Muscle layer of colon (tissue), 2 donors: ENCODE data around the gene WDR47.
"Not testable (repeated sequence)": the region's sequence is repeated elsewhere in the genome, so short reads cannot be mapped to it uniquely, and the experiment has no call there.

Experiments
- H3K27ac ChIP-seq: one replicate; pipeline ENCODE4 v1.7.0; 2013; ENCODE audit warnings: low read depth, mild to moderate bottlenecking, low read length, moderate library complexity
- H3K27me3 ChIP-seq, 2 donors: one replicate each; pipeline ENCODE4 v1.7.0; 2013; ENCODE audit warnings: low read length in 2 of 2, mild to moderate bottlenecking in 2 of 2; ENCODE audit not compliant: insufficient read depth in 2 of 2, control insufficient read depth in 1 of 2
- H3K36me3 ChIP-seq: one replicate; pipeline ENCODE4 v1.7.0; 2013; ENCODE audit warnings: mild to moderate bottlenecking, low read length; ENCODE audit not compliant: insufficient read depth
- H3K4me1 ChIP-seq: one replicate; pipeline ENCODE4 v1.7.0; 2013; ENCODE audit warnings: mild to moderate bottlenecking, low read length; ENCODE audit not compliant: insufficient read depth
- H3K4me3 ChIP-seq, 2 donors: one replicate each; pipeline ENCODE4 v1.7.0; 2013; ENCODE audit warnings: low read length in 2 of 2, low read depth in 1 of 2, mild to moderate bottlenecking in 1 of 2, moderate library complexity in 1 of 2
- H3K9ac ChIP-seq: one replicate; pipeline ENCODE4 v1.7.0; 2013; ENCODE audit warnings: low read length
- H3K9me3 ChIP-seq: one replicate; pipeline ENCODE4 v1.7.0; 2013; ENCODE audit warnings: mild to moderate bottlenecking, low read length
- donor health status: abdominal sarcoma.
- donor health status: Adenocarcinoma of cecum.

WDR47 gene

DNA sequence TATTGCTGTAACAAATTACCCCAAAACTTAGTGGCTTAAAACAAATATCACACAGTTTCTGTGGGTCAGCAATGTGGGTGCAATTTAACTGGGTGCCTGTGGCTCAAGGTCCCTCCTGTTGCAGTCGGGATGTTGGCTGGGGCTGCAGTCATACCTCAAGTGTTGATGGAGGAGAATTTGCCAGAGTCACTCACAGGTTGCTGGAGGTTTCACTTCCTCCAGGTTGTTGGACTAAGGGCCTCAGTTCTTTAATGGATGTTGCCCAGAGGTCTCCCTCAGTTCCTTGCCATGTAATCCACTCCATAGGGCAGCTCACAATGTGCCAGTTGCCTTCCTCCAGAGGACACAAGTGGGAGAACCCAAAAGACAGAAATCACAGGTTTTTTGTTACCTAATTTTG is 36.4 kb upstream of the WDR47 start:
- no peak overlapping the region for H3K27ac ChIP-seq
- H3K9ac ChIP-seq = no peak overlapping the region
- no peak overlapping the region for H3K4me3 ChIP-seq
- H3K9me3 ChIP-seq = no peaks in the 10 kb centered on the region
- H3K27me3 ChIP-seq = no peaks in the 10 kb centered on the region
- no peaks in the 10 kb centered on the region for H3K36me3 ChIP-seq
- H3K4me1 ChIP-seq = peaks cover 7% of the 10 kb centered on the region

DNA sequence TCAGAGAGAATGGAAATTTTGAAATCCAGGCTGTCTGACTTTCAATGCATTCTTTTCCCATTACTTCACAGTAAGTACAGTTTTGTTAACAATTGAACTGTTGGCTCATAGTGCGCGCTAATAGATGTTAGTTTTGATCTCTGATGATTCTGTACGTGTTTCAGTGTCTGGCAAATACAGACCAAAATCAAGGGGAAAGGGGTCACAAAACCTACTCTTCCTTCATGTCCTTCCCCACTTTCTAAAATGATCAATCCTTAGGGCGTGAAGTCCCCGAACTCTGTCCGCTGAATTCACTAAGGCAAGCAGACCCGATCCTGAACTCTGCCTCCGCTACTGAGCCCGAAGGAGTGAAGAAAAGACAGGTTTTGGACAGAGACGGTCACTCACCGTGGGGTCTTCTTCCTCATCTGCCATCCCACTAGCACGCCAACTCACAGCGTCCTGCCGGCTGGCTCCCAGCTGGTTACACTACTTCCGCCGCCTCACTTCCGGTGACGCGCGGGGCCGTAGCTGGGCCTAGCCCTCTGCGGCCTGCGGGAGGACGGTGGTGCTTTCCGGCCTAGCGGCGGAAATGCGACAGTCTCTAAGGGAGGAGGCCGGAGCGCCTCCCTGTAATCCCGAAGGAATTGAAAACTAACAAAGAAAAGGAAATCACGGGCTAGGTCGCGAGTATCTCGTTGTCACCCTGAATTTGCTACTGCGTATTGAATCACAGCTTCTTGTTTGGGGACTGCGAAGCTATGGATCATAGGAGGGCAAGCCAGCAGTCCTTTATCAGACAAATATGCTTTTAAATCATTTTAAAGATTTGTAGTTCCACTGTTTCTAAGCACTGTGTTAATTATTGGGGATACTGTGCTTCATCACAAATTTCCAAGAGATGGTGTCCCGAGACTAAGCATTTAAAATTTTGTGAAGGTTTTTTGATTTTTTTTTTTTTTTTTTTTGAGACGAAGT is 33.9 kb upstream of the WDR47 start, which contains the start of gene TAF13:
TAF13 (minus strand) TSS at position 473 of the 960 bp plus-strand sequence; CDS start at position 417, 56 bp downstream.
- H3K9me3 ChIP-seq = no peaks in the 10 kb centered on the region
- H3K9ac ChIP-seq = peak within 1 kb of the TSS; percentile 91
- peaks cover 7% of the 10 kb centered on the region for H3K4me1 ChIP-seq

DNA sequence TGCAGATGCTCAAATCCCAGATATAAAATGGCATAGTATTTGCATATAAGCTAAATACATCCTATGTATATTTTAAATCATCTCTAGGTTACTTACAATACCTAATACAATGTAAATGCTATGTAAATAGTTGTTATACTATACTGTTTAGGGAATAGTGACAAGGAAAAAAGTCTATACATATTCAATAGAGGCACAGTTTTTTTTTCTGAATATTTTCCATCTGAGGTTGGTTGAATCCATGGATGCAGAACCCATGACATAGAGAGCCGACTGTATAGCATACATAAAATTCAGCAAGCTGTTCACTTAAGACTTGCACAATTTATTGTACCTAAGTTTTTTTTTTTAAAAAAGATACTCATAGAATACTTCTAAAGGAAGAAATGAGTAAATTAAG is 27.4 kb upstream of the WDR47 start:
- Histone ChIP-seq H3K9me3 (no peaks in the 10 kb centered on the region), H3K27me3 (no peaks in the 10 kb centered on the region), H3K9ac (no peak overlapping the region), H3K27ac (no peak overlapping the region), H3K4me1 (no peaks in the 10 kb centered on the region), H3K4me3 (no peak overlapping the region), H3K36me3 (peaks cover 14% of the 10 kb centered on the region)

More for the DNA sequence above, 33.9 kb upstream of the WDR47 start, which contains the start of gene TAF13:
- Histone ChIP-seq H3K4me3 (peak within 1 kb of the TSS; percentile 48 to 89), H3K27ac (peak within 1 kb of the TSS; percentile 90), H3K36me3 (no peaks in the 10 kb centered on the region), H3K27me3 (no peaks in the 10 kb centered on the region)

DNA sequence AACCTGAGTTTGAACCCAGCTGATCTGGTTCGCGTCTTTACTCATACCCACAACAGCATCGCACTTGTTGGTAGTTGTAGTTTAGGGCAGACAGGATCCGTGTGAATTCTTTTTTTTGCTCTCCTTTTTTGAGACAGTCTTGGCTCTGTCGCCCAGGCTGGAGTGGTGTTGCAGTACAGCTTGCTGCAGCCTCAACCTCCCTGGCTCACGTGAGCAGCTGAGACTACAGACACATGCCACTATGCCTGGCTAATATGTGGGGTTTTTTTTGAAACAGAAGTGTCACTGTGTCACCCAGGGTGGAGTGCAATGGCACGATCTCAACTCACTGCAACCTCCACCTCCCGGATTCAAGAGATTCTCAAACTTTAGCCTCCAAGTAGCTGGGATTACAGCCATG is 26.0 kb upstream of the WDR47 start:
- H3K9me3 ChIP-seq = no peaks in the 10 kb centered on the region
- no peaks in the 10 kb centered on the region for H3K27me3 ChIP-seq
- no peak overlapping the region for H3K9ac ChIP-seq
- H3K4me3 ChIP-seq = no peak overlapping the region
- no peak overlapping the region for H3K27ac ChIP-seq
- peaks cover 14% of the 10 kb centered on the region for H3K36me3 ChIP-seq
- no peaks in the 10 kb centered on the region for H3K4me1 ChIP-seq

DNA sequence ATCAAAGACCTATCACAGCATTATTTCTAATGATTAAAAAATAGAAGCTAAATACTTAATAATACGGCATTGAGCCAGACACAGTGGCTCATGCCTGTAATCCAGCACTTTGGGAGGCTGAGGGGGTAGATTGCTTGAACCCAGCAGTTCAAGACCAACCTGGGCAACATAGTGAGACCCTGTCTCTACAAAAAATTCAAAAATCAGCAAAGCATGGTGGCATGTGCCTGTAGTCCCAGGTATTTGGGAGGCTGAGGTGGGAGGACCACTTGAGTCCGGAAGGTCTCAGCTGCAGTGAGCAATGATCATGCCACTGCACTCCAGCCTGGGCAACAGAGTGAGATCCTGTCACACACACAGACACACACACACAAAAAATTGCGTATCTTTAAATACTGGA is 23.2 kb upstream of the WDR47 start:
- Histone ChIP-seq H3K27me3 (no peaks in the 10 kb centered on the region), H3K36me3 (peaks cover 14% of the 10 kb centered on the region), H3K27ac (no peak overlapping the region), H3K9me3 (no peaks in the 10 kb centered on the region), H3K4me1 (no peaks in the 10 kb centered on the region), H3K9ac (no peak overlapping the region), H3K4me3 (no peak overlapping the region)

DNA sequence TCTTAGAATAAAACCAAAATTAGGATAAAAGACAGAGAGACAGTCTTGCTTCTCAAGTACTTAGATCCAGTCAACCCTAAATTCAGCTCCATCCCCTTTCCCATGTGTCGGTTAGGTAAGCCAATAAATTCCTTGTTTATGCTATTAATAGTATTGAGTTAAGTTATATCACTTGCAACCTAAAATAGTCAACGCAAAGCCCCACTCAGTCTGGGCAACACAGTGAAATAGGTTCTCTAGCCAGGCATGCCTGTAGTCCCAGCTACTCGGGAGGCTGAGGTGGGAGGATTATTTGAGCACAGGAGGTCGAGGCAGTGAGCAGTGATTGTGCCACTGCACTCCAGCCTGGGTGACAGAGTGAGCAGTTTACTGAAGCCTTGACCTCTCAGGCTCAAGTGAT is 19.3 kb upstream of the WDR47 start:
- Histone ChIP-seq H3K9me3 (no peaks in the 10 kb centered on the region), H3K4me1 (no peaks in the 10 kb centered on the region), H3K27ac (no peak overlapping the region), H3K27me3 (no peaks in the 10 kb centered on the region), H3K9ac (no peak overlapping the region), H3K36me3 (no peaks in the 10 kb centered on the region), H3K4me3 (no peak overlapping the region)

DNA sequence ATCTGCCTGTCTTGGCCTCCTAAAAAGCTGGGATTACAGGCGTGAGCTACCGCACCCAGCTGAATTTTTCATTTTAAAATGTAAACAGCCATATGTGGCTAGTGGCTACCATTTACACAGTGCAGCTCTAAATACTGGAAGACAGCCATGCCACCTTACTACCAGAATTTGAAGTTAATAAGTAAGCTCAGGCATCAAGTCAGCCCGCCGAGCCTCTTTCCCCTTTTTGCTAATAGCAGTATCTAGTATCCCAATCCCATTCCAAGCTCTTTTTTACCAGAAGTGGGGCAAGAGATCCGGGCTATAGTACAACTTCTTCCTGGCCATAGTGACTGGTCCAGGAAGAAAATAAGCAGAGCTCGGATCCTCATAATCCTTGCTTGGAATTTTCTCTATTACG is 18.8 kb upstream of the WDR47 start:
- Histone ChIP-seq H3K9me3 (no peaks in the 10 kb centered on the region), H3K4me3 (no peak overlapping the region), H3K27me3 (no peaks in the 10 kb centered on the region), H3K9ac (no peak overlapping the region), H3K4me1 (no peaks in the 10 kb centered on the region), H3K27ac (no peak overlapping the region), H3K36me3 (no peaks in the 10 kb centered on the region)

DNA sequence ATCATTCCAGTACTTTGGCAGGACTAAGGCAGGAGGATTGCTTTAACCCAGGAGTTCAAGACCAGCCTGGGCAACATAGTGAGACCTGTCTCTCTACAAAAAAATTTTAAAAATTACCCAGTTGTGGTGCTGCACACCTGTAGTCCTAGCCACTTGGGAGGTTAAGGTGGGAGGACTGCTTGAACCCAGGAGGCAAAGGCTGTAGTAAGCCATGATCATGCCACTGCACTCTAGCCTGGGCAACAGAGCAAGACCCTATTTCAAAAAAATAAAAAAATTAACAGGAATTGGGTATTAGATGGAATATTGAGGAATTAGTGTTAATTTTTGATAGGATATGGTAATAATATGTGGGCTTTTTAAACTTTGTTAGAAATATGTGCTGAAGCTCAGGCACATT is 17.1 kb upstream of the WDR47 start:
- Histone ChIP-seq H3K36me3 (no peaks in the 10 kb centered on the region), H3K27me3 (no peaks in the 10 kb centered on the region), H3K9me3 (no peaks in the 10 kb centered on the region), H3K27ac (no peak overlapping the region), H3K4me3 (no peak overlapping the region), H3K4me1 (no peaks in the 10 kb centered on the region), H3K9ac (no peak overlapping the region)

DNA sequence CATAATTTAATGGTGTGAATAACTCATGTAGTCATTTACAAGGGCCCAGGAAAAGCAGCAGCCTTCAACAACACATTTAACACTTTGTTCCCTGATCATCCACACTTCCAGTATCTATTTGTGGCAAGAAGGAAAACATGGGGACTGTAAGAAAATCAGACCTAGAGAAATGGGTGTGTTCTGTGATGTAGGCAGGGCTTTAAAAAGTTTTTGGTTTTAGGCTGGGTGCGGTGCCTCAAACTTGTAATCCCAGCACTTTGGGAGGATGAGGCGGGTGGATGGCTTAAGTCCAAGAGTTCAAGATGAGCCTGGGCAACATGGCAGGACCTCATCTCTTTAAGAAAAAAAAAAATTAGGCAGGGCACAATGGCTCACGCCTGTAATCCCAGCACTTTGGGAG is 14.2 kb upstream of the WDR47 start:
- Histone ChIP-seq H3K36me3 (no peaks in the 10 kb centered on the region), H3K9ac (no peak overlapping the region), H3K27me3 (no peaks in the 10 kb centered on the region), H3K9me3 (no peaks in the 10 kb centered on the region), H3K4me3 (no peak overlapping the region), H3K4me1 (no peaks in the 10 kb centered on the region), H3K27ac (no peak overlapping the region)

DNA sequence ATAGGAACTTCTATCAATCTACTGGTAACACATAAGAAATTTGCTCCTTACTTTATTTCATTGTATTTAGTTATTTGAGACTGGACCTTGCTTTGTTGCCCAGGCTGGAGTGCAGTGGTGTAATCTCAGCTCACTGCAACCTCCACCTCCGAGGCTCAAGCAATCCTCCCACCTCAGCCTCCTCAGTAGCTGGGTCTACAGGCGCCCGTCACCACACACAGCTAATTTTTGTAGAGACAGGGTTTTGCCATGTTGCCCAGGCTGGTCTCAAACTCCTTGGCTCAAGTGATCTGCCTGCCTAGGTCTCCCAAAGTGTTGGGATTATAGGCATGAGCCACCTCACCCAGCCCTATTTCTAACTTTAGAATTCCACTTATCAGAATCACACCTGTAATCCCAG is 10.2 kb upstream of the WDR47 start:
- not testable (repeated sequence) for H3K9me3 ChIP-seq, H3K36me3 ChIP-seq, H3K27me3 ChIP-seq, H3K4me1 ChIP-seq, H3K9ac ChIP-seq, H3K27ac ChIP-seq, H3K4me3 ChIP-seq

DNA sequence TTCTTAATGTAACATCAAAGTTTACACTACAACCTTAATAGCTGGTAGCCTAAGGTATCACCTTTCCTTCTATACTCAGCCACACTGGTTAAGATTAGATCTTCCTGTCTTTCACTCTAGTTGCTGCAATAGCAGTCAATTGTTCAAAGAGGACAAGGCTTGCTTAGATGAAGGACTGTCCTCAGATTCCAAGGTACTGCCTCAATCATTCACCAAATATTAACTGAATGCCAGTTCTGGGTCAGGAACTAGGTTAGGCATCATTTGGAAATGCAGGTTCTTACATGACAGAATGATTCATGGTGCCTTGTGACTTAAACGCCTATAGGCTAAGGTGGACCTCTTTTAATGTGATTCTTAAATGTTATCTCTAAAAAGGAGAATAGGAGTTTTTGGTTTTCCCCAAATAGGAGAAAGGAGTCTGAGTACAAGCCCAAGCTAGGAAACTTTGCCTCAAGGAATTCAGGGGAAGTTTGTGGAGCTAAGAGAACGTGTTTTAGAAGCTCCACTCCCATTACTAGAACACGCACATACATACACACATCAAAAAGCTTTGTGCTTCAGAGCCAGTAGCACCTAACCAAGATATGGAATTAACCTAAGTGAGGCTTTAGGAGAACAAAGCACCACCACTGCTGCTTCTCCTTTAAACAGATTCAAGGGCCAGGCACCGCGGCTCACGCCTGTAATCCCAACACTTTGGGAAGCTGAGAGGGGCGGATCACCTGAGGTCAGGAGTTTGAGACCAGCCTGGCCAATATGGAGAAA is 8.5 kb upstream of the WDR47 start:
- H3K4me3 ChIP-seq = no peak overlapping the region
- no peaks in the 10 kb centered on the region for H3K4me1 ChIP-seq
- H3K27ac ChIP-seq = no peak overlapping the region
- H3K9me3 ChIP-seq = no peaks in the 10 kb centered on the region
- no peak overlapping the region for H3K9ac ChIP-seq
- no peaks in the 10 kb centered on the region for H3K36me3 ChIP-seq
- H3K27me3 ChIP-seq = no peaks in the 10 kb centered on the region
